MM.1S (cell line): Measurements from ENCODE around the gene NKX2-3.

Experiments used
- DNase-seq: peaks from one replicate; pipeline ENCODE4 v3.0.0-alpha.2; 2015
- H2AFZ ChIP-seq: fragments of 300-600 bp; sonication (generic); 2 replicates; pipeline ENCODE4 v1.6.0; 2016; ENCODE audit warnings: antibody characterized with exemption, low read length
- H3F3A ChIP-seq: fragments of 300-600 bp; sonication (generic); 2 replicates; pipeline ENCODE4 v1.6.1; 2016; ENCODE audit warnings: mild to moderate bottlenecking, antibody characterized with exemption, low read length, moderate library complexity, mixed read lengths; ENCODE audit not compliant: insufficient read depth
- H3K27ac ChIP-seq: fragments of 300-600 bp; sonication (generic); 2 replicates; pipeline ENCODE4 v1.5.1; 2016; ENCODE audit warnings: mild to moderate bottlenecking, low read length
- H3K27me3 ChIP-seq: fragments of 300-600 bp; sonication (generic); replicated peaks from 2 replicates; pipeline ENCODE4 v1.6.0; 2016; ENCODE audit warnings: low read length; ENCODE audit not compliant: insufficient read depth
- H3K36me3 ChIP-seq: fragments of 300-600 bp; sonication (generic); replicated peaks from 2 replicates; pipeline ENCODE4 v1.6.1; 2016; ENCODE audit warnings: mild to moderate bottlenecking, low read length, mixed read lengths; ENCODE audit not compliant: insufficient read depth
- H3K4me1 ChIP-seq: fragments of 300-600 bp; sonication (generic); 2 replicates; pipeline ENCODE4 v1.6.1; 2016; ENCODE audit warnings: low read length, mixed read lengths
- H3K4me2 ChIP-seq: fragments of 300-600 bp; sonication (generic); 2 replicates; pipeline ENCODE4 v1.6.0; 2016; ENCODE audit warnings: low read depth, low read length
- H3K4me3 ChIP-seq: fragments of 300-600 bp; sonication (generic); 2 replicates; pipeline ENCODE4 v1.5.1; 2016; ENCODE audit warnings: low read length, mixed read lengths
- H3K79me2 ChIP-seq: fragments of 300-600 bp; sonication (generic); 2 replicates; pipeline ENCODE4 v1.6.1; 2016; ENCODE audit warnings: mixed run types, low read length, mixed read lengths
- H3K9ac ChIP-seq: fragments of 300-600 bp; sonication (generic); 2 replicates; pipeline ENCODE4 v1.6.1; 2016; ENCODE audit warnings: low read length, mixed read lengths
- H3K9me2 ChIP-seq: fragments of 300-600 bp; sonication (generic); replicated peaks from 2 replicates; pipeline ENCODE4 v1.6.1; 2016; ENCODE audit warnings: mild to moderate bottlenecking, low read length, mixed read lengths; ENCODE audit not compliant: insufficient read depth
- H3K9me3 ChIP-seq: fragments of 300-600 bp; sonication (generic); replicated peaks from 2 replicates; pipeline ENCODE4 v1.6.1; 2016; ENCODE audit warnings: mild to moderate bottlenecking, low read length, mixed read lengths; ENCODE audit not compliant: insufficient read depth
- H4K20me1 ChIP-seq: fragments of 300-600 bp; sonication (generic); 2 replicates; pipeline ENCODE4 v1.6.1; 2016; ENCODE audit warnings: mild to moderate bottlenecking, low read length, moderate library complexity, mixed read lengths; ENCODE audit not compliant: insufficient read depth
- CTCF ChIP-seq: fragments of 300-600 bp; sonication (generic); IDR thresholded peaks from 2 replicates; pipeline ENCODE4 v1.5.1; 2016; ENCODE audit warnings: antibody characterized with exemption, low read length, mixed read lengths
- EZH2 ChIP-seq: fragments of 300-600 bp; sonication (generic); optimal IDR thresholded peaks from 2 replicates; pipeline ENCODE3; 2017; ENCODE audit warnings: low read depth, mild to moderate bottlenecking, antibody characterized with exemption, low read length, mixed read lengths
- EZH2phosphoT487 ChIP-seq: fragments of 300-600 bp; sonication (generic); IDR thresholded peaks from 2 replicates; pipeline ENCODE4 v1.6.1; 2018; ENCODE audit warnings: antibody characterized with exemption, low read length

Gene NKX2-3

GRCh38 chr10:99569961-99570360 lies 37.2 kb downstream of the NKX2-3 start:
- Histone ChIP-seq H3K4me1 (no peaks in the 10 kb centered on the region), H3K9ac (no peak overlapping the region), H3K27me3 (no peaks in the 10 kb centered on the region), H3K27ac (no peak overlapping the region), H3K4me2 (no peak overlapping the region), H3F3A (no peaks in the 10 kb centered on the region), H3K79me2 (no peaks in the 10 kb centered on the region), H2AFZ (no peak overlapping the region), H3K9me2 (no peaks in the 10 kb centered on the region), H3K4me3 (no peak overlapping the region), H3K36me3 (no peaks in the 10 kb centered on the region), H4K20me1 (no peaks in the 10 kb centered on the region), H3K9me3 (no peaks in the 10 kb centered on the region)
- DNase-seq, result no peak
- TF ChIP-seq CTCF, result no peak
- TF ChIP-seq EZH2, result no peak
- no peak for TF ChIP-seq EZH2phosphoT487

- no peak overlapping the region for H3K27ac ChIP-seq
- no peaks in the 10 kb centered on the region for H3F3A ChIP-seq
- TF ChIP-seq EZH2phosphoT487 (no peak), EZH2 (no peak), CTCF (no peak)
- no peaks in the 10 kb centered on the region for H3K36me3 ChIP-seq
- no peak overlapping the region for H3K9ac ChIP-seq
- no peaks in the 10 kb centered on the region for H3K9me2 ChIP-seq
- no peak overlapping the region for H3K4me2 ChIP-seq
- H3K4me1 ChIP-seq, result no peaks in the 10 kb centered on the region
- DNase-seq, result no peak
- H4K20me1 ChIP-seq, result no peaks in the 10 kb centered on the region
- no peaks in the 10 kb centered on the region for H3K79me2 ChIP-seq
- H3K27me3 ChIP-seq, result no peaks in the 10 kb centered on the region
- no peak overlapping the region for H2AFZ ChIP-seq
- H3K4me3 ChIP-seq, result no peak overlapping the region
- H3K9me3 ChIP-seq, result no peaks in the 10 kb centered on the region
Observed at GRCh38 chr10:99571816-99572215, 39.1 kb downstream of the NKX2-3 start.

- Histone ChIP-seq H3K9me2 (no peaks in the 10 kb centered on the region), H3F3A (no peaks in the 10 kb centered on the region), H2AFZ (no peak overlapping the region), H4K20me1 (no peaks in the 10 kb centered on the region), H3K27ac (no peak overlapping the region), H3K4me1 (no peaks in the 10 kb centered on the region), H3K9ac (no peak overlapping the region), H3K79me2 (no peaks in the 10 kb centered on the region), H3K36me3 (no peaks in the 10 kb centered on the region), H3K4me3 (no peak overlapping the region), H3K27me3 (no peaks in the 10 kb centered on the region), H3K4me2 (no peak overlapping the region), H3K9me3 (no peaks in the 10 kb centered on the region)
- TF ChIP-seq EZH2, result no peak
- TF ChIP-seq EZH2phosphoT487, result no peak
- no peak for TF ChIP-seq CTCF
- no peak for DNase-seq
Observed at GRCh38 chr10:99573790-99574189, 41.0 kb downstream of the NKX2-3 start.
